PC-3 (cell line): Measurements from ENCODE around the gene WDR1.

Source experiments
- EZH2 ChIP-seq: fragments of 300-600 bp; sonication (generic); IDR thresholded peaks from one replicate; pipeline ENCODE4 v1.6.1; 2017; ENCODE audit warnings: antibody characterized with exemption, mild to moderate bottlenecking, low read length; ENCODE audit not compliant: unreplicated experiment
- EZH2phosphoT487 ChIP-seq: fragments of 300-600 bp; sonication (generic); IDR thresholded peaks from 2 replicates; pipeline ENCODE4 v1.6.1; 2018; ENCODE audit warnings: mild to moderate bottlenecking, antibody characterized with exemption, low read length, borderline replicate concordance
- TF ChIP-seq, protein P1 (sequence below): fragments of 300-600 bp; sonication (generic); conservative IDR thresholded peaks from 2 replicates; pipeline ENCODE4 v1.5.1; 2017; ENCODE audit warnings: antibody characterized with exemption, low read depth, mild to moderate bottlenecking, low read length

DNA sequence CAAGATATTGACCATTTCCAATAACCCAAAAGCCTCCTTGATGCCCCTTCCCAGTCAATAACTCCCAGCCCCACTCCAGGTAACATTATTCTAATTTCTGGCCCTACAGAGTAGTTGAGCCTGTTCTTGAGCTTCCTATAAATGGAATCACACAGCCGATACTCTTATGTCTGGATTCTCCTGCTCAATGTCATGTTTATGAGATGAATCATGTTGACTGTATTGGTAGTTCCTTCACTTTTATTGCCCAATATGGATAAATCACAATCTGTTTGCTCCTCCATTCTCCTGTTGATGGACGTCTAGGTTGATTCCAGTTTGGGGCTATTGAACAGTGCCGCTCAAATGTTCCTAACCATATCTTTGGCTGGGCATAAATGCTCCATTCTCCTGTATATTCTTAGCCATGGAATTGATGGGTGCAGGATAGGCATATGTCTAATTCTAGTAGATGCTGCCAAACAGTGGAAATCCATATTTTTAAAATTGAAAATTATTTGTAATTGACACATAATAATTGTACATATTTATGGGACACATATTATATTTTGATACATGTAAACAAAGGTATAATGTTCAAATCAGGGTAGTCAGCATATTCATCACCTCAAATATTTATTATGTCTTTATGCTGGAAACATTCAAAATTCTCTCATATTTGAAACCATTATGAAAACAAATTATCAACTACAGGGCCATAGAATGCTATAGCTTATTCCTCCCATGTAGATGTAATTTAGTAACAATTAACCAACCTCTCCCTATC, 54.8 kb downstream of the WDR1 start:
- TF ChIP-seq, protein P1, sequence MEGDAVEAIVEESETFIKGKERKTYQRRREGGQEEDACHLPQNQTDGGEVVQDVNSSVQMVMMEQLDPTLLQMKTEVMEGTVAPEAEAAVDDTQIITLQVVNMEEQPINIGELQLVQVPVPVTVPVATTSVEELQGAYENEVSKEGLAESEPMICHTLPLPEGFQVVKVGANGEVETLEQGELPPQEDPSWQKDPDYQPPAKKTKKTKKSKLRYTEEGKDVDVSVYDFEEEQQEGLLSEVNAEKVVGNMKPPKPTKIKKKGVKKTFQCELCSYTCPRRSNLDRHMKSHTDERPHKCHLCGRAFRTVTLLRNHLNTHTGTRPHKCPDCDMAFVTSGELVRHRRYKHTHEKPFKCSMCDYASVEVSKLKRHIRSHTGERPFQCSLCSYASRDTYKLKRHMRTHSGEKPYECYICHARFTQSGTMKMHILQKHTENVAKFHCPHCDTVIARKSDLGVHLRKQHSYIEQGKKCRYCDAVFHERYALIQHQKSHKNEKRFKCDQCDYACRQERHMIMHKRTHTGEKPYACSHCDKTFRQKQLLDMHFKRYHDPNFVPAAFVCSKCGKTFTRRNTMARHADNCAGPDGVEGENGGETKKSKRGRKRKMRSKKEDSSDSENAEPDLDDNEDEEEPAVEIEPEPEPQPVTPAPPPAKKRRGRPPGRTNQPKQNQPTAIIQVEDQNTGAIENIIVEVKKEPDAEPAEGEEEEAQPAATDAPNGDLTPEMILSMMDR, result no peak
- TF ChIP-seq EZH2, result no peak
- no peak for TF ChIP-seq EZH2phosphoT487
